IPS DF 6.9 (cell line): ENCODE measurements around the gene ZNHIT3.
"Not testable (repeated sequence)": the region's sequence is repeated elsewhere in the genome, so short reads cannot be mapped to it uniquely, and the experiment has no call there.

Experiments
- DNase-seq: peaks from one replicate; pipeline ENCODE4 v3.0.0-alpha.2; 2013; ENCODE audit warnings: low read depth, low spot score
- H3K27ac ChIP-seq: one replicate; pipeline ENCODE4 v1.5.1; 2013; ENCODE audit warnings: low read length, control low read depth
- H3K27me3 ChIP-seq: 2 replicates; pipeline ENCODE4 v1.6.1; 2013; ENCODE audit warnings: mild to moderate bottlenecking, low read length; ENCODE audit not compliant: control insufficient read depth, insufficient read depth
- H3K36me3 ChIP-seq: 2 replicates; pipeline ENCODE4 v1.6.1; 2013; ENCODE audit warnings: low read length; ENCODE audit not compliant: control insufficient read depth, insufficient read depth
- H3K4me1 ChIP-seq: 2 replicates; pipeline ENCODE4 v1.6.1; 2013; ENCODE audit warnings: low read length; ENCODE audit not compliant: control insufficient read depth, insufficient read depth
- H3K4me3 ChIP-seq: 2 replicates; pipeline ENCODE4 v1.5.1; 2013; ENCODE audit warnings: mild to moderate bottlenecking, low read length
- H3K9me3 ChIP-seq: 2 replicates; pipeline ENCODE4 v1.6.1; 2013; ENCODE audit warnings: low read length, inconsistent platforms; ENCODE audit not compliant: control insufficient read depth, insufficient read depth
- WGBS: extraction: QIAGEN DNeasy Blood & Tissue Kit; methylation state at CpG from one replicate; pipeline ENCODE4 v1.1.7; 2013; ENCODE audit warnings: mixed read lengths, missing lambda C conversion rate; ENCODE audit not compliant: insufficient read length, insufficient coverage; 5-methylcytosine and 5-hydroxymethylcytosine counted together

Gene ZNHIT3

GRCh38 chr17:36501351-36501750 is 14.9 kb downstream of the ZNHIT3 start:
- Histone ChIP-seq H3K36me3 (peaks cover 44% of the 10 kb centered on the region), H3K4me3 (no peak overlapping the region), H3K4me1 (no peaks in the 10 kb centered on the region), H3K27me3 (no peaks in the 10 kb centered on the region), H3K9me3 (no peaks in the 10 kb centered on the region), H3K27ac (no peak overlapping the region)
- no CpG with 5 or more reads among the region's 3 CpGs for WGBS
- no peak for DNase-seq

GRCh38 chr17:36501963-36502362 is 15.5 kb downstream of the ZNHIT3 start:
- Histone ChIP-seq H3K27me3 (no peaks in the 10 kb centered on the region), H3K4me3 (no peak overlapping the region), H3K36me3 (peaks cover 50% of the 10 kb centered on the region), H3K9me3 (no peaks in the 10 kb centered on the region), H3K4me1 (no peaks in the 10 kb centered on the region), H3K27ac (no peak overlapping the region)
- WGBS, result no CpG with 5 or more reads among the region's 6 CpGs
- no peak for DNase-seq

GRCh38 chr17:36503456-36504155 is 17.1 kb downstream of the ZNHIT3 start:
- WGBS, result no CpG with 5 or more reads among the region's 7 CpGs
- DNase-seq, result no peak
- H3K4me3 ChIP-seq, result no peak overlapping the region
- no peaks in the 10 kb centered on the region for H3K27me3 ChIP-seq
- peaks cover 55% of the 10 kb centered on the region for H3K36me3 ChIP-seq
- no peaks in the 10 kb centered on the region for H3K9me3 ChIP-seq
- no peak overlapping the region for H3K27ac ChIP-seq
- no peaks in the 10 kb centered on the region for H3K4me1 ChIP-seq

- H3K27me3 ChIP-seq, result no peaks in the 10 kb centered on the region
- no peak for DNase-seq
- no peaks in the 10 kb centered on the region for H3K4me1 ChIP-seq
- peaks cover 59% of the 10 kb centered on the region for H3K36me3 ChIP-seq
- no CpG with 5 or more reads among the region's 5 CpGs for WGBS
- H3K27ac ChIP-seq, result no peak overlapping the region
- H3K4me3 ChIP-seq, result no peak overlapping the region
- H3K9me3 ChIP-seq, result no peaks in the 10 kb centered on the region
Measured at GRCh38 chr17:36504156-36504545, 17.7 kb downstream of the ZNHIT3 start.

GRCh38 chr17:36505171-36505570 is 18.7 kb downstream of the ZNHIT3 start:
- no CpG with 5 or more reads among the region's 8 CpGs for WGBS
- H3K4me3 ChIP-seq, result no peak overlapping the region
- no peak overlapping the region for H3K27ac ChIP-seq
- H3K36me3 ChIP-seq, result peaks cover 62% of the 10 kb centered on the region
- H3K4me1 ChIP-seq, result no peaks in the 10 kb centered on the region
- no peaks in the 10 kb centered on the region for H3K9me3 ChIP-seq
- H3K27me3 ChIP-seq, result no peaks in the 10 kb centered on the region
- no peak for DNase-seq

GRCh38 chr17:36506249-36506826 is 19.9 kb downstream of the ZNHIT3 start:
- Histone ChIP-seq H3K9me3 (no peaks in the 10 kb centered on the region), H3K27me3 (no peaks in the 10 kb centered on the region), H3K4me3 (no peak overlapping the region), H3K27ac (no peak overlapping the region), H3K4me1 (no peaks in the 10 kb centered on the region), H3K36me3 (peaks cover 63% of the 10 kb centered on the region)
- no peak for DNase-seq
- WGBS, result no CpG with 5 or more reads among the region's 6 CpGs

- Histone ChIP-seq H3K9me3 (no peaks in the 10 kb centered on the region), H3K27me3 (no peaks in the 10 kb centered on the region), H3K4me3 (no peak overlapping the region), H3K4me1 (no peaks in the 10 kb centered on the region), H3K27ac (no peak overlapping the region), H3K36me3 (peaks cover 64% of the 10 kb centered on the region)
- WGBS, result no CpG with 5 or more reads among the region's 11 CpGs
- DNase-seq, result no peak
Measured at GRCh38 chr17:36506831-36507230, 20.4 kb downstream of the ZNHIT3 start.

GRCh38 chr17:36507266-36507665 is 20.8 kb downstream of the ZNHIT3 start:
- no CpG with 5 or more reads among the region's 6 CpGs for WGBS

GRCh38 chr17:36508439-36508838 is 22.0 kb downstream of the ZNHIT3 start:
- WGBS, result no CpG with 5 or more reads among the region's 2 CpGs
- not testable (repeated sequence) for H3K27ac ChIP-seq, H3K27me3 ChIP-seq, DNase-seq, H3K4me1 ChIP-seq, H3K9me3 ChIP-seq, H3K4me3 ChIP-seq
- H3K36me3 ChIP-seq, result peaks cover 66% of the 10 kb centered on the region

More at GRCh38 chr17:36507266-36507665, 20.8 kb downstream of the ZNHIT3 start:
- no peaks in the 10 kb centered on the region for H3K4me1 ChIP-seq
- no peak overlapping the region for H3K4me3 ChIP-seq
- no peak for DNase-seq
- no peaks in the 10 kb centered on the region for H3K9me3 ChIP-seq
- no peaks in the 10 kb centered on the region for H3K27me3 ChIP-seq
- H3K27ac ChIP-seq, result no peak overlapping the region
- H3K36me3 ChIP-seq, result peaks cover 64% of the 10 kb centered on the region

- H3K4me1 ChIP-seq, result no peaks in the 10 kb centered on the region
- H3K9me3 ChIP-seq, result no peaks in the 10 kb centered on the region
- WGBS, result no CpG with 5 or more reads among the region's 9 CpGs
- no peaks in the 10 kb centered on the region for H3K27me3 ChIP-seq
- DNase-seq, result no peak
- H3K36me3 ChIP-seq, result peaks cover 62% of the 10 kb centered on the region
- no peak overlapping the region for H3K4me3 ChIP-seq
- H3K27ac ChIP-seq, result no peak overlapping the region
Measured at GRCh38 chr17:36509272-36509985, 22.9 kb downstream of the ZNHIT3 start.
